Endothelial cell of umbilical vein (primary cell): ENCODE data around the gene PBX2. TPM values are rescaled to one million over a fixed set of nuclear protein-coding genes. Genes with fewer than 3 reads are reported as not detected.

Experiments
- BruUV-seq: library from RNA; stranded (reverse); fragments of 400-500 nt; replicated peaks from 2 replicates; lab custom pipeline; 2021; lab: Mats Ljungman, UMichigan
- CTCF ChIA-PET: fragments of 300-600, 350-600 bp; sonication (Branson Sonifier 250); formaldehyde crosslinking; loops from one replicate; lab custom pipeline; 2021; ENCODE audit warnings: antibody characterized with exemption, inconsistent platforms; lab: Charles Lee
- POLR2A ChIA-PET: fragments of 300-600, 350-600 bp; sonication (Branson Sonifier 250); formaldehyde crosslinking; loops from one replicate; lab custom pipeline; 2021; ENCODE audit warnings: antibody characterized with exemption, inconsistent platforms; lab: Charles Lee
- DNase-seq: peaks from one replicate; pipeline ENCODE4 v3.0.0-alpha.2; 2011; ENCODE audit warnings: low read depth, low spot score
- FAIRE-seq: peaks from 2 replicates; lab custom pipeline; 2011; peaks lifted over from hg19 to GRCh38; lab: Jason Lieb, UNC
- H2AFZ ChIP-seq: 2 replicates; pipeline ENCODE4 v1.6.0; 2012; ENCODE audit warnings: low read depth, low read length, control low read depth, inconsistent platforms
- H3K27ac ChIP-seq: 2 replicates; pipeline ENCODE4 v1.5.1; 2011; ENCODE audit warnings: low read depth, mild to moderate bottlenecking, control low read depth, low read length, moderate library complexity; ENCODE audit not compliant: insufficient read depth
- H3K27me3 ChIP-seq, 2 experiments: 2 replicates each; pipeline versions ENCODE4 v1.6.0 to v1.6.1; 2011; ENCODE audit warnings: low read length in 2 of 2, mixed read lengths in 1 of 2; ENCODE audit not compliant: control insufficient read depth in 2 of 2, insufficient read depth in 2 of 2
- H3K36me3 ChIP-seq, 2 experiments: 2 replicates in 1 of 2; 3 replicates in 1 of 2; pipeline ENCODE4 v1.5.1; 2011; ENCODE audit warnings: low read length in 2 of 2, mild to moderate bottlenecking in 1 of 2, moderate library complexity in 1 of 2; ENCODE audit not compliant: control insufficient read depth in 2 of 2, insufficient read depth in 2 of 2; ENCODE audit errors: extremely low read depth in 1 of 2
- H3K4me1 ChIP-seq: 3 replicates; pipeline ENCODE4 v1.5.1; 2011; ENCODE audit warnings: mild to moderate bottlenecking, low read length; ENCODE audit not compliant: control insufficient read depth, insufficient read depth; ENCODE audit errors: extremely low read depth
- H3K4me2 ChIP-seq: 2 replicates; pipeline ENCODE4 v1.6.1; 2011; ENCODE audit warnings: low read length, control low read depth, mixed read lengths; ENCODE audit not compliant: insufficient read depth
- H3K4me3 ChIP-seq, 3 experiments: fragments of 200-600 bp in 1 of 3; sonication (generic), shearing (Covaris generic) in 1 of 3; replicated peaks in 1 of 3; 2 replicates each; pipeline ENCODE4 v1.5.1; 2011 to 2016; ENCODE audit warnings: control low read depth in 3 of 3, low read length in 3 of 3, mild to moderate bottlenecking in 2 of 3, inconsistent platforms in 1 of 3, low read depth in 1 of 3, moderate library complexity in 1 of 3; ENCODE audit not compliant: insufficient read depth in 1 of 3
- H3K79me2 ChIP-seq: 2 replicates; pipeline ENCODE4 v1.6.0; 2012; ENCODE audit warnings: low read length, inconsistent platforms; ENCODE audit not compliant: control insufficient read depth, insufficient read depth
- H3K9ac ChIP-seq: replicated peaks from 2 replicates; pipeline ENCODE3; 2011; ENCODE audit warnings: low read length, control low read depth; ENCODE audit not compliant: insufficient read depth; ENCODE audit errors: extremely low read depth
- H3K9me1 ChIP-seq: replicated peaks from 3 replicates; pipeline ENCODE4 v1.6.0; 2011; ENCODE audit warnings: mild to moderate bottlenecking, low read length; ENCODE audit not compliant: control insufficient read depth, insufficient read depth; ENCODE audit errors: extremely low read depth
- H3K9me3 ChIP-seq: replicated peaks from 2 replicates; pipeline ENCODE4 v1.5.1; 2012; ENCODE audit warnings: low read length, inconsistent platforms; ENCODE audit not compliant: control insufficient read depth, insufficient read depth
- H4K20me1 ChIP-seq: replicated peaks from 2 replicates; pipeline ENCODE3; 2011; ENCODE audit warnings: mild to moderate bottlenecking, low read length; ENCODE audit not compliant: control insufficient read depth, insufficient read depth; ENCODE audit errors: extremely low read depth
- CTCF ChIP-seq, 2 donors: IDR thresholded peaks; 1 replicate in 1 of 2; 2 replicates in 1 of 2; pipeline ENCODE4 v1.5.1; 2011; ENCODE audit warnings: low read length in 2 of 2, mild to moderate bottlenecking in 2 of 2, moderate library complexity in 2 of 2, control low read depth in 1 of 2, inconsistent platforms in 1 of 2, low read depth in 1 of 2; ENCODE audit not compliant: insufficient read depth in 1 of 2; ENCODE audit errors: extremely low read depth in 1 of 2
- FOS ChIP-seq: IDR thresholded peaks from 2 replicates; pipeline ENCODE4 v1.6.1; 2011; ENCODE audit warnings: mild to moderate bottlenecking, low read length, moderate library complexity, borderline replicate concordance; ENCODE audit not compliant: insufficient read depth
- MYC ChIP-seq: IDR thresholded peaks from one replicate; pipeline ENCODE4 v1.6.1; 2011; ENCODE audit warnings: mild to moderate bottlenecking, low read depth, low read length
- POLR2AphosphoS5 ChIP-seq: IDR thresholded peaks from 2 replicates; pipeline ENCODE4 v1.6.1; 2012; ENCODE audit warnings: low read depth, mild to moderate bottlenecking, control low read depth, low read length, moderate library complexity; ENCODE audit not compliant: insufficient read depth
- dilution Hi-C: fragments of 300-500 bp; cut with MboI; formaldehyde crosslinking; loops from one replicate; pipeline ENCODE4 v1.15.0; 2019; ENCODE audit warnings: low sequenced_read_pairs; ENCODE audit not compliant: extremely low pct_ligation_motif_present
- intact Hi-C: fragments of 100-400 bp; cut with micrococcal nuclease; formaldehyde crosslinking; loops from one replicate; pipeline ENCODE4 v1.10.0; 2022
- polyA plus RNA-seq, 4 experiments: library from polyadenylated mRNA; depleted of rRNA in 3 of 4; stranded (reverse) in 3 of 4; unstranded in 1 of 4; fragments of >200 nt; gene quantifications; 2 replicates each; pipeline versions ENCODE4 v1.2.1 to v1.2.3, GENCODE V29; 2011 to 2012; ENCODE audit warnings: missing spikeins in 1 of 4
- total RNA-seq: library from RNA; stranded (reverse); gene quantifications from 2 replicates; pipeline ENCODE4 v1.2.3, GENCODE V29; 2021

PBX2 gene
- total and polyA plus RNA-seq, 2 donors (not counting 3 experiments of a cell fraction or from before 2014, with no cell fraction given) = 82.3 to 100 TPM

DNA sequence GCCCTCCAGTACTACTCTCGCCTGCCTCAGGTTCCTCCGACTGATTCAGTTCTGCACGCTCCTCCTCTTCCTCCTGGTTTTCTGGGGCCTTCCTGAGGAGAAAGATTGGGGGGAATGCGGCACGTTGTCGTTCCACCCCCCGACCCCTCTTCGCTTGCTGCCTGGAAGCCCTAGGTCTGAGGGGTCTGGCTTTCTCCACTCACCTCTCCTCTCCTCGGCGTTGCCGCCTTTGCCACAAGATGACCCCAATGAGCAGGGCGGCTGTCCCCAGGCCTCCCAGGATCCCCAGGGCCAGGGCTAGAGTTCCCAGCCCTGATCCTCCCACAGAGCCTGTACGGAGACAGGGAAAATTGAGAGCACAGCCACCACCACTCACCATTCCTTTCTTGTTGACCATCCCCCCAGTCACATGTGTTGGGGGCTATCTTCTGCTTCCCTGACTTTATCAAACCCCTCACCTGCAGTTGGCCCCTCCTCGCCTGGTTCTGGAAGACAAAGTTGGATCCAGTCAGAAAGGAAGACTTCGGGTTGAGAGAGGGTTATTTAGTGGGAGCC is 8.8 kb downstream of the PBX2 start:
- Histone ChIP-seq H3K27ac (no peak overlapping the region), H2AFZ (no peak overlapping the region), H3K36me3 (peaks cover 3 to 22% of the 10 kb centered on the region in 2 experiments), H3K9me3 (no peaks in the 10 kb centered on the region), H3K4me1 (peaks cover 21% of the 10 kb centered on the region), H3K27me3 (no peaks in the 10 kb centered on the region), H3K9me1 (no peaks in the 10 kb centered on the region), H3K79me2 (peaks cover 6% of the 10 kb centered on the region), H3K4me3 (no peak overlapping the region), H3K9ac (no peak overlapping the region), H4K20me1 (no peaks in the 10 kb centered on the region), H3K4me2 (no peak overlapping the region)
- no peak for FAIRE-seq
- intact Hi-C loops = no loop called here
- DNase-seq = no peak
- TF ChIP-seq MYC = no peak
- TF ChIP-seq FOS = no peak
- no peak for TF ChIP-seq POLR2AphosphoS5
- TF ChIP-seq CTCF (IDR thresholded peaks at IDR 0.05; ENCODE audit: extremely low read depth in 1 of 2, insufficient read depth in 1 of 2, low read depth in 1 of 2, low read length in 2 of 2) = no peak
- dilution Hi-C loops = no loop called here
- BruUV-seq = no TSS peak
- ChIA-PET CTCF (no interaction called here), POLR2A (no interaction called here)
